ENCODE data around the gene PPP2R5E. TPM values are rescaled to one million over a fixed set of nuclear protein-coding genes. Genes with fewer than 3 reads are reported as not detected.

Gene PPP2R5E
- total RNA-seq, 4 donors from 2014 or later, result 22.9 to 24.7 (median 23.8) TPM

- 57 to 66% methylated on average over 4 of the region's 4 CpGs for WGBS, 2 donors
Observed at GRCh38 chr14:63344336-63344735, 198.8 kb downstream of the PPP2R5E start.

DNA sequence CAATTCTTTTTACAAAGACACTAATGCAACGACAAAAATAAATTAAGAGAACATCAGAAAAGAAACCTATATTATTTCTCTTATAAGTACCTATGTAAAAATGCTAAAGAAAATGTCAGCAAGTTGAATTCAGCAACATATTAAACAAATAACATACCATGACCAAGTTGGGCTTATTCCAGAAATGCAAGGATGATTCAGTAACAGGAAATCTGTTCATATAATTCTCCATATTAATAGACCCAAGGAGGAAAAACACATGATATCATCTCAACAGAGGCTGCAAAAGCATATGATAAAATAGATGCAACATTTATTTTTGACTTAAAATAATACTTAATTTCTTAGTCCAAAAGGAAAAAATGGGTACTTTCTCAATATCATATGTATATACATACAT lies 199.3 kb downstream of the PPP2R5E start:
- no peak overlapping the region for H3K4me3 ChIP-seq
- no peaks in the 10 kb centered on the region for H3K36me3 ChIP-seq
- no peak overlapping the region for H3K27ac ChIP-seq
- H3K27me3 ChIP-seq, result no peaks in the 10 kb centered on the region
- no peaks in the 10 kb centered on the region for H3K4me1 ChIP-seq
- DNase-seq (ENCODE audit: low spot score in 2 of 2), result no peak
- no peaks in the 10 kb centered on the region for H3K9me3 ChIP-seq
- TF ChIP-seq CTCF (IDR thresholded peaks at IDR 0.05), result no peak
- TF ChIP-seq POLR2A (IDR thresholded peaks at IDR 0.05), result no peak
- TF ChIP-seq EP300 (IDR thresholded peaks at IDR 0.05), result no peak
- WGBS, 2 donors, result 82 to 87% methylated on average over 1 of the region's 1 CpG

More at GRCh38 chr14:63344336-63344735, 198.8 kb downstream of the PPP2R5E start:
- no peaks in the 10 kb centered on the region for H3K27me3 ChIP-seq
- no peak for DNase-seq (ENCODE audit: low spot score in 2 of 2)
- H3K4me3 ChIP-seq, result no peak overlapping the region
- H3K36me3 ChIP-seq, result no peaks in the 10 kb centered on the region
- no peaks in the 10 kb centered on the region for H3K9me3 ChIP-seq
- TF ChIP-seq POLR2A (IDR thresholded peaks at IDR 0.05), result no peak
- H3K4me1 ChIP-seq, result no peaks in the 10 kb centered on the region
- no peak overlapping the region for H3K27ac ChIP-seq

GRCh38 chr14:63342371-63342770 lies 200.8 kb downstream of the PPP2R5E start:
- Histone ChIP-seq H3K27ac (no peak overlapping the region), H3K36me3 (no peaks in the 10 kb centered on the region), H3K4me1 (no peaks in the 10 kb centered on the region), H3K9me3 (peaks cover 0 to 2% (median 0%) of the 10 kb centered on the region in 4 donors), H3K27me3 (no peaks in the 10 kb centered on the region), H3K4me3 (no peak overlapping the region)
- WGBS, 2 donors, result 68% methylated on average over 7 of the region's 7 CpGs
- TF ChIP-seq EP300 (IDR thresholded peaks at IDR 0.05), result no peak
- TF ChIP-seq CTCF (IDR thresholded peaks at IDR 0.05), result no peak
- no peak for TF ChIP-seq POLR2A (IDR thresholded peaks at IDR 0.05)
- no peak for DNase-seq (ENCODE audit: low spot score in 2 of 2)

- H3K4me1 ChIP-seq, result no peaks in the 10 kb centered on the region
- H3K27me3 ChIP-seq, result no peaks in the 10 kb centered on the region
- no peak overlapping the region for H3K27ac ChIP-seq
- H3K36me3 ChIP-seq, result no peaks in the 10 kb centered on the region
- TF ChIP-seq EP300 (IDR thresholded peaks at IDR 0.05), result no peak
- 63 to 65% methylated on average over 6 of the region's 6 CpGs for WGBS, 2 donors
- no peak overlapping the region for H3K4me3 ChIP-seq
- DNase-seq (ENCODE audit: low spot score in 2 of 2), result no peak
- H3K9me3 ChIP-seq, result no peaks in the 10 kb centered on the region
Observed at GRCh38 chr14:63328787-63329737, 214.1 kb downstream of the PPP2R5E start.

DNA sequence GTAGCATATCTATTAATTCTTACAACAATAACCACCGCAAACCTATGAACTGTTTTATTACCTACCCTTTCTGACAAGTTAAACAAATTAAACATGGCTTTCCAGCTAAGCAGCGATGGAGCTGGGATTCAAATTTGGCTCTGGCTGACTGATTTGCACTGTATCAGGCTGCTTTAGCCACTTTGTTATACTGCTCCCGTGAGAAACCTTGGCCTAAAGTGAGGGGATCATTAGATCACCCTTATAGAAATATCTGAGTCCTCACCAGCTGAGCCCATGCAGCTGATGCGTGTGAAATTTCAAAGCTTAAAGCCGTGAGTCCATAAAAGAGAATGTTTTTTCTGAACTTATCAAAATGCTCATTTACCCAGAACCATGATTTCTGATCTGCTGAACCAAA lies 216.3 kb downstream of the PPP2R5E start:
- H3K36me3 ChIP-seq, result no peaks in the 10 kb centered on the region
- H3K27me3 ChIP-seq, result no peaks in the 10 kb centered on the region
- no peaks in the 10 kb centered on the region for H3K9me3 ChIP-seq
- no peak for DNase-seq (ENCODE audit: low spot score in 2 of 2)
- H3K4me3 ChIP-seq, result no peak overlapping the region
- no peaks in the 10 kb centered on the region for H3K4me1 ChIP-seq
- WGBS, 2 donors, result 85 to 90% methylated on average over 5 of the region's 5 CpGs
- TF ChIP-seq EP300 (IDR thresholded peaks at IDR 0.05), result no peak
- TF ChIP-seq POLR2A (IDR thresholded peaks at IDR 0.05), result no peak
- TF ChIP-seq CTCF (IDR thresholded peaks at IDR 0.05), result no peak
- no peak overlapping the region for H3K27ac ChIP-seq

- Histone ChIP-seq H3K27ac (no peak overlapping the region), H3K4me3 (no peak overlapping the region), H3K36me3 (no peaks in the 10 kb centered on the region), H3K27me3 (no peaks in the 10 kb centered on the region), H3K4me1 (no peaks in the 10 kb centered on the region), H3K9me3 (no peaks in the 10 kb centered on the region)
- no peak for DNase-seq (ENCODE audit: low spot score in 2 of 2)
- TF ChIP-seq CTCF (IDR thresholded peaks at IDR 0.05) (no peak), POLR2A (IDR thresholded peaks at IDR 0.05) (no peak), EP300 (IDR thresholded peaks at IDR 0.05) (no peak)
- WGBS, 2 donors, result 50 to 54% methylated on average over 9 of the region's 9 CpGs
Observed at GRCh38 chr14:63322897-63323573, 220.1 kb downstream of the PPP2R5E start.
